GM04504 (cell line): Measurements from ENCODE around the gene HAPSTR1.

Experiments
- DNase-seq: peaks from one replicate; pipeline ENCODE4 v3.0.0-alpha.2; 2012; ENCODE audit warnings: low read depth

Gene HAPSTR1

GRCh38 chr16:9096416-9096952 is 5.0 kb downstream of the HAPSTR1 start:
- DNase-seq, result no peak

GRCh38 chr16:9097266-9098219 is 6.1 kb downstream of the HAPSTR1 start:
- no peak for DNase-seq

DNA sequence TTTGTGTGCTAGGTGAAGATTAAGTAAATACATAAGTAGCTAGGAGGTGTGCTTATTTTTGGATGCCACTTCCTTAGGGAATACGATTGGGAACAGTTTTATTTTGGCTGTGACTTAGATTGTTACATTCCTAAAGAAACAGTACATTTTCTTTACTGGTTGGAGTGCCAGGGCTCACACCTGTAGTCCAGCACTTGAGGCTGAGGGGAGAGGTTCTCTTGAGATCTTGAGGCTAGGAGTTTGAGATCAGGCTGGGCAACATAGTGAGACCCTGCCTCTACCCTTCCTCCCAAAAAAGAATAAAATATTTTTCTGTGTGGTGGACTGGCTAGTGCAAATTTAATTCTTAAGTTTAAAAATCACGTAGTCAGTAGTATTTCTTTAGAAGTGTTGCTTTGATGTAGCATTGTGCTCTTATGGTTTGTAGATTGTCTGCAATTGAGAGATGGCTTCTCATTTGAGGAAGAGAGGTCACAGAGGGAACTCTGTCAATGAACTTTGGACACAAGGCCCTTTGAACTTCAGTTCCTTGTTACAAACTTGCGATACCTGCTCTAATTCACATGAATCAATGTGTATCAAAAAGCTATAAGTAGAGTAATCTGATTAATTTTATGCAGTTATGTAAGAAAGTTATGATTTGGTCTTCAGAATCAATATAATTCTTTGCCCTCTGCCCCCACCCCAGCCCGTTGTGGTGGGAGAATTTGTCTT is 7.1 kb downstream of the HAPSTR1 start:
- DNase-seq, result no peak

DNA sequence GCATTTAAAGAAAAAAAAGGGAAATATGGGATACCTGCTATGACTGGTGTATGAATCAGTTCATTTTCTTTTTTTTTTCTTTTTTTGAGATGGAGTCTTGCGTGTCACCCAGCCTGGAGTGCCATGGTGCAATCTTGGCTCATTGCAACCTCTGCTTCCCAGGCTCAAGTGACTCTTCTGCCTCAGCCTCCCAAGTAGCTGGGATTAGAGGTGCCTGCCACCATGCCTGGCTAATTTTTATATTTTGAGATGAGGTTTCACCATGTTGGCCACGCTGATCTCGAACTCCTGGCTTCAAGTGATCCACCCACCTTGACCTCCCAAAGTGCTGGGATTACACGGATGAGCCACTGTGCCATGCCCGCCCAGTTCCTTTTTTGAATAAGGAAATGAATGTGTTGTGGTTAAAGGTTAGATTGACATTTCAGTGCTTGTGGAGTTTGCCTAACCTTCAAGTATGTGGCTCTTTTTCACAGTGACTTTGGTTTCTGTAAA is 7.7 kb downstream of the HAPSTR1 start:
- DNase-seq, result no peak

DNA sequence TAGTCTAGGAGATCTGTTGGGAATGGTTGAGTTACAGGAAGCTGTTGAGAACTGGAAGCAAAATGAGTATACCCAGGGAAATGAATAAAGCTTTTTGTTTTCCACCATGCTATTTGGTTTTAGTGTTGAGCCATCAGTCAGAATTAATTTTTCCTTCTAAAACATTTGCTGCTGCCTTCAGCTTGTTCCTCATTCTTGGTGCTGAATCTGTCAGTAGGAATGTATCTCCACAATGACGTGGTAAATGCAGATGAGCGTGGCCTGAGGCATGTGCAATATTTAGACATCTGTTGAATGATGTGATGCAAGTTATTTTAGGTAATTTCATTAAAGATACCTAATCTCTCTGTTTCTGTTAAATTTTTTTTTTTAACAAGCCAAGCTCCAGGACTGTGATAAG is 10.9 kb downstream of the HAPSTR1 start:
- peak; percentile 68 for DNase-seq

- no peak for DNase-seq
These were observed 11.5 kb downstream of the HAPSTR1 start for GRCh38 chr16:9102943-9103342.

DNA sequence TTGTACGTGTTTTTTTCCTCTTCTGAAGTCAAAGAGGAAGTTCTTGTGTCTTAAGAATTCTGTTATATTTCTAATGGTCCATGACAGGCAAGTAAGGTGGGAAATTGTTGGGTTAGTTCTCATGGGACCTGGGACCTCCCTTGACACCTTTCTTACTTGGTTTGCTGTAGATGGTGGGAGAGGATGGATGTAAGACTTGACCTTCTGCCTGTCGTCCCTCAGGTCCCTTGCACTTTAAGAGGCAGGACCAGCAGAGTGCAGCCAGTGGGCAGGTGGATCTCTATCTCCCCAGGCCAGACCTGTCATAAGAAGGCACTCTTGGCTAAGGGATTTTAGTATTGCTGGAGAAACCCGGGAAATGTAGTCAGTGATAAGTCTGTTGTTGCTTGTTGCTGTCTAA is 12.1 kb downstream of the HAPSTR1 start:
- no peak for DNase-seq

- no peak for DNase-seq
These were observed 13.7 kb downstream of the HAPSTR1 start for GRCh38 chr16:9105189-9105588.

DNA sequence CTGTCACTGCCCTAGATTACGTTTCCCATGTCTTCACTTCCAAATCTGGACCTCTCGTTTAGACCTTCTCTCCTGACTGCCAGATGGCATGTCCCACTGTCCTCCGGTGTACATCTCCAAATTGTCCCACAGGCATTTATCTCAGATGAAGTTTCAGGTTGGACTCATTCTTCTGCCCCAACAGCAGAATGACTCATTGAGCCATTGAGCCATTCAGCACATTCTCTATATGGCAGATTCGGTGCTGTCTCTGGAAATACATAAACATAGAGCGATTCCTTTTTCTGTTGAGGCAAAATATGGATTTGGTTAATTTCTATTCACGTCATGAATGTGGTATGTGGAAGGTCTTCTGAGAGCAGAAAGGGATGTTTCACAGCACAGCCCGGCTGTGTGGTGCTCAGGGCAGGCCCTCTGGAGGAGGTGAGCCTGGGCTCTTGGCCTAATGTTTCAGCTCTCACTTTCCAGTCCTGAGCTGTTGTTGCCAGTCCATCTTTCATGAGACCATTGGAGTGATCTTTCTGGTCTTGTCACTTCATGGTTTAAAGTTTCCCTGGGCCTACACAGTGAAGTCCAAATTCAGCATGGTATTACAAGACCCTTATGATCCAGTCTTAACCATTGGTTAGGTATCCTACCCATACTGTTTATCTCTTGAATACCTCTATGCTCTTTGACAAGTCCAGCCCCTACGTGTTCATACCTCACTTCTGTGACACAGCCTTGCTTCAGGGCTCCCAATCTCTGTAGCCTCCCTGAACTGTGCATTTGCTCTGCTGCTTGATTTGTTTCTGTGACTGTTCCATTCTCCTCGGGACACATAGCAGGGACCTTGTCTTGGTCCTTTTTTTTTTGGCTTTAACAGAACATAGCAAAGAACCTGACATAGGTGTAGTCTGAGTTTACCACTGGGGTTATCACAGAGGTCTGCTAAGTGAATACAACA is 15.9 kb downstream of the HAPSTR1 start:
- no peak for DNase-seq

DNA sequence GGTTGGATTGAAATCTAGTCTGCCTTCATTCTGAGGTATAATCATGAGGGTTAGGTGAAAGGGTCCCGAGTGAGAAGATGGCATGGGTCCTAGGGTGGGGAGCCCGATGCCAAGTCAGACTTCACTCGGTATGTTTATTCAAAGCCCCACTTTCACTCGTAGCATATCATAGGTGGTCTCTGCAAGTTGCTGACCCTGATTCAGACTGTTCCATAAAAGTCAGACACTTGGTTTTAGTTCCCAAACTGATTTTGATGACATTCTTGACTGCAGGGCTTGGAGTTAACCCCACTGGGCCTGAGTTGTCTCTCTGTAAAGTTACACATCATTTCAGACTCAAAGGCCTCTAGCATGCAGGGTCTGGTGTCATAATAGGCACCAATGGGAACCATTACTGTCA is 17.8 kb downstream of the HAPSTR1 start:
- no peak for DNase-seq

- DNase-seq, result no peak
These were observed 20.9 kb downstream of the HAPSTR1 start for GRCh38 chr16:9112166-9112843.

DNA sequence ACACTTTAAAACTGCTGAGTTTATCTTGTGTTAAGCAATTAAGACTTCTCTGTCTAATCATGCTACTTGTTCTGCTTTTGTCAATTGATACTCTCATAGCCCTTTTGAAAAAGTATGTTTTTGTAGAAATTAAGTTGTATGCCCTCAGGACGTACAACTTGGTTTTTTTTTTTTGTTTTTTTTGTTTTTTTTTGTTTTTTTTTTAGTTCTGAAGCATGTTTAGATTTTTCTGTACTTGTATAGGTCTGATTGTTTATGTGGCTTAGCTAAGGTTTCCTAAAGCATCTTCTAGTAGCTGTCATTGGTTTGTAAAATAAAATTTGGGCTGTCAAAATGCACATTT is 21.4 kb downstream of the HAPSTR1 start:
- no peak for DNase-seq

GRCh38 chr16:9113707-9114106 is 22.3 kb downstream of the HAPSTR1 start:
- no peak for DNase-seq

GRCh38 chr16:9114112-9114511 is 22.7 kb downstream of the HAPSTR1 start:
- no peak for DNase-seq

DNA sequence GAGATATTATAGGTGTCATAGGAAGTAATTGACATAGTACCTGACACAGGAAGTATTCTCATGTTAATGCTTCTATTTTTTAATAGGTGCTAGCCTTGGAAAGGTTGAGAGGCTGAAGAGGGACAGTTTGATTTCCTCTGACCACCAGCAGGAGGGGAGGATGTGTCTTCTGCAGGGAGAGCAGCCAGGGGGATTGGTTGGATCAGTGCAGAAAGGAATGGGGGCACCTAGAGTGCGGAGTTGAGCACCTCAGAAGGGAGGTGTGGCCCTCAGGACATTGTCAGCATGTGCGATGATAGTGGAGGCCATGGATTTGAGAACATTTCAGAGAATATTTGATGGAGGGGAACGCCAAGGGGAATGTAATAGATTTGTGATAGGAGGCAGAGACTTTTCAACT is 23.4 kb downstream of the HAPSTR1 start:
- no peak for DNase-seq

DNA sequence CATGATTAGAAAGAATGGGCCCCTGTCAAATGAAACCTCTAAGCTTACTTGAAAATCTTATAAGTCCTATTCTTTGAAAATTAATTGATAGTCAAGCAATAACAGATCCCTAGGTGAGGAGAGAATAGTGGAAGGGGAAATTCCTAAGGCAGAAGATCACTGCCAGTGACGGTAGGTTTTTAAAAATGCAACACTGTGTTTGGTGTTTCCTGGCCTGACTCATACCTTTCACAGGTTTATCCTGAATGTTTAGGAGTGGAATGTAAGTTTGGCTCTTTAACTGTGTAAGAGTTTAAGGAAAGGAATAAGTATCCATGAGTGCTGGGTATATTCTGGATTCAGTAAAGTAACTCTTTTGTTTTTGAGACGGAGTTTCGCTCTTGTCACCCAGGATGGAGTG is 23.8 kb downstream of the HAPSTR1 start:
- no peak for DNase-seq

DNA sequence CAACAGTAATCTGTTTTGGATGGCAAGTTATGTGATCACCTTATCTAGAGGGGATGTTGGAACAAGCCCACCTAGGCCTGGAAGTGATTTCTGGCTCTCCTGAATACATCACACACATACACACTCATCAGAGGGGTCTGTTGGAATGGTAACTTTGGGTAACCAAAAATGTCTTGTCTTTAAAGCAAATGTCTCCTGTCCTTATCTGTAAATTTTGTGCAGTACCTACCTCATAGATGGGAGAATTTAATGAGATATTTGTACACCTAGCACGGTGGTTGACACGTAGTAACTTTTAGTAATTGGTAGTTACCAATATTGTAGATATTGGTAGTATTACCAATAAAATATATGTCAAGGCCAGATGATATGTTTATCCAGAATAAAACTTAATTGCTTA is 24.7 kb downstream of the HAPSTR1 start:
- no peak for DNase-seq

- no peak for DNase-seq
These were observed 26.7 kb downstream of the HAPSTR1 start for GRCh38 chr16:9118170-9118569.

GRCh38 chr16:9119795-9120194 is 28.4 kb downstream of the HAPSTR1 start:
- DNase-seq, result peak; percentile 93

DNA sequence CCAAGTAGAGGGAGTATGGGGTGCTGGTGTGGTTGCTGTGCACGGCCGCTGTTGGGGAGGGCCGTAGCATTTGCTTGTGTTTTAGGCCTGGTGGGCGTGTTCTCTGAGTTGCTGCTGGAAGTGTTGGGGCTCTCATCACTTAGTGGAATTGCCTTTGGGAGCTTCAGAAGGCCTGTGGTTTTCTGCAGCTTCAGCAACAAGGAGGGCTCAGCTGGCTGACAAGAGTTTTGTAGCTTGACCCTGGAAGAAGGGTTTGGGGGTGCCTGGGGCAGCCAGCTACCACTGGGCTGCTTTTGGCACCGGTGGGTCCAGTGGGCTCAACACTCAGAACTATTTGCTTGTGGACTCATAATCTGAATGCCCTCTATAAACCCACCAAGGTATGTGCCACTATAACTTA is 30.9 kb downstream of the HAPSTR1 start:
- no peak for DNase-seq

- no peak for DNase-seq
These were observed 31.5 kb downstream of the HAPSTR1 start for GRCh38 chr16:9122969-9123368.
